GM21447 (cell line): ENCODE data around the gene GLI2.

Source experiments
- ATAC-seq: cut with Tn5 transposase; IDR thresholded peaks from one replicate; pipeline ENCODE4 v1.9.1; 2021; ENCODE audit not compliant: unreplicated experiment

Gene GLI2

DNA sequence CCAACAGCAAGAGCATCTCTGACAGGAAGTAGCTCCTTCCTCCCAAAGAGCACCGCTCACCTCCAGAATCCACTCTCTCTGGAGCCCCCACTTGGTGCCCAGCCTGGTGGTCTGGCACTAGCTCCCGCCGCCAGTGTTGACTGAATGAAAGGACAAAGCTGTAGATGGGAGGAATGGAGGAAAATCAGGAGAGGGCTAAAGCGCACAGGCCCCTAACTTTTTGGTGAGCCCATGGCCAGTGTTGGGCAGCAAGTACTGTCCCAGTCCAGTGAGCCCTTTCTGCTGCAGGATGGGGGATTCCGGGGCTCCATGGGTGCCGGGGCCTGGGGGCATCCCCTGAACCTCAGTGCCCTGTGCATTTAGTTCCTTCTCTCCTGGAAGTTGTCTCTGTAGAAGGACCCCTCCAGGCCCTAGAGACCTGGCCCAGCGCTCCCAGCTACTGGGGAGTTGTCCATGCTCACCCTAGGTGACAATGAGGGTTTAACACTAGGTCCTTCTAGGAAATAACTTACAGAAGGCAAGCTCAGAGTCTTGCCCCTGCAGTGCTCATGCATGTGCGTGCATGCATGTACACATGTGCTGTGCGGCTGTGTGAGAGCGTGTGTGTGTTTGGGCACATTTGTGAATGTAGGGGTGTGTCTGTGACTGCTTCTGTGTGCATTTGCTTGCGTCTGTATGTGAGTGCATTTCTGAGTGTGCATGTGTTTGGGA is 33.6 kb downstream of the GLI2 start:
- no peak for ATAC-seq

DNA sequence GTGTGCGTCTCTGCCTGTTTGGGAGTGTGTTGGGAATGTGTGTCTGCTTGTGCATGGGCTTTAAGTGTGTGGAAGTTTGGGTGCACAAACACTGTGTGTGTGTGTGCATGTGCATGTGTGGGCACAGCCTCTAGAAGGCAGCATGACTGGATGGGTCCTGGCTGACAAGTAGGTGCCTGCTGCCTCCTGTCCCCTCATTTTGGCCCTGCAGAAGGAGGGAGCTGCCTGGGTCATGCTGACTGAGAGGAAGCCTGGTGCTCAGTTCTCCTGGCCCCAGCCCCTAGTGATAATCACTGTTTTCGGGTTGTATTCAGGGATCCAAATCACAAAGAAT is 34.1 kb downstream of the GLI2 start:
- no peak for ATAC-seq

DNA sequence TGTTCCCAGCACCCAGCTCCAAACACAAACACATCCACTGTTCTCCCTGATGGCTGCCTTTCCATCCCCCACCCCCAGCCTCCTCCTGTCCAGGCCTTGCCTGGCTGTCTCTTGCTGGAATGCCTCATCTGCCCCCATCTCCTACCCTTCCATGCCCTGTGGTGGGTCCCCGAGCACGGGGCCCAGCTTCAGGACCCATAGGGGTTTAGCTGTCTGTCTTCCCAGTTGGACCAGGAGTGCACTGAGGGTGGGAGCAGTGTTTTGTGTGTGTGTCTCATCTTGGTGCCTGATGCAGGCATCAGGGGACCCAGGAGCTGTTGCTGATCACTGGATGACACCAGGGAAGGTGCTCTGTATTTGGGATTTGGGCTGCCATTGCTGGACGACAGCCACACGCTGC is 34.5 kb downstream of the GLI2 start:
- no peak for ATAC-seq

DNA sequence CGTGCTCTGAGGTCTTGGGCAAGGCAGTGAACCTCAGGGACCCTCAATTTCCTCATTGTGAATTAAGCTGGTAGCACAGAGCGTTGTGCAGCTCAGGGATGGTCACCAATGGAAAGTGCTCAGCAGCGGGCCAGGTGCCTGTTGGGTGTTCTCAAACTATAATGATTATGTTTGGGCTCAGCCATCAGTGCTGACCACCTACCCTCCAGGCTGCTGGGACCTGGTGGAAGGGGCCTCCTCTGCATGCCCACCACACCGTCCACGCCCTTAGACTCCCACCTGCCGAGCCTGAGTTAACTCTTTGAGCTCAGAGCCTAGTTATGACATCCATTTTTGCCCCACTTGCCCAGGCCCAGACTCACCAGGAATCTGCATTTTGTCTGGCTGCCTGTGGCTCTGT is 35.0 kb downstream of the GLI2 start:
- ATAC-seq: no peak

DNA sequence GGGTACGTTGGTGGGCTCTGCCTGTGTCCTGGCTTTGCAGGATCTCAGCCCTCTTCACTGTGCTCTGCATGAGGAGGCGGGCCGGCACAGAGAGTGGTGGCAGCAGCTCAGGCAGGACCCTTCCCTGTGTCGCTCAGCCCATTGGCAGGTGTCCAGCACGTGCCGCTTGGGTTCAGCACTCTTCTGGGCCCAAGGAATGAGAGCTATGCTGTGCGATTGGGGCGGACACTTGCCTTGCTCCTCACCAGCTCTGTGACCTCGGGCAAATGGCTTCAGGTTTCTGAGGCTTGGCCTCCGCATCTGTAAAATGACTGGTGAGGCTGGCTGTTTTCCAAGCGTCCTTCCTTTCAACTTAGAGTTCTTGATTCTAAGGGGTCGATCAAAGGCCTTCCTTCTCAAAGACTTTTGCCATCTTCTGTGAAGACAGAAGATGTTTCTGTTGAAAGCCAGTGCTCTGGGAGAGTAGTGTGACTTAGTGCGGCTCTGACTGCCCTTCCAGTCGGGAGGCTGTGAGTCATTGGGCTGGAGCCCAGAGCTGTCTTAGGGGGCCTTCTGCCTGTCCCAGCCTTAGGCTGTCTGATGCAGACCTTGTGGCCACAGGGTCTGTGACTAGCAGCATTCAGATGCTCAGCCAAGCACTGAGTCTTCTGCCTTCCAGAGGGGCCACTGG is 35.6 kb downstream of the GLI2 start:
- ATAC-seq: no peak

DNA sequence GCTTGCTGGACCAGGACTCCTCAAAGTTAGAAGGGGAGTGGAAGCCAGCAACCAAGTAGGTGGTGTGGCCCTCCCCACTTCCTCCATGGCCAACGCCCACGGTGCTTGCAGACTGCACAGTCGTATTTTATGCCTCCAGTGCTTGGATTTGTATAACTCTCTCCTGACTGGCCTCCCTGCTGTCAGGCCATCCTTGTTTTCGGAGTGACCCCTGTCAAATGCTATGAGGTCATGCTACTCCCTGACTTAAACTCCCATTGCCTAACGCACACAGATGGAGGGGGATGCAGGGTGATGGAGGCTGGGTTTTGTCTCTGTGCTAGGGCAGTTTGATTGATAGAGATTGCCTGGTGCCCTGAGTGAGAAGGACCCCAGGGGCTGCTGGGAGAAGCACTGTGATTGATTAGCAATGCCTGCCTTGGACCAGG is 36.1 kb downstream of the GLI2 start:
- ATAC-seq: no peak

DNA sequence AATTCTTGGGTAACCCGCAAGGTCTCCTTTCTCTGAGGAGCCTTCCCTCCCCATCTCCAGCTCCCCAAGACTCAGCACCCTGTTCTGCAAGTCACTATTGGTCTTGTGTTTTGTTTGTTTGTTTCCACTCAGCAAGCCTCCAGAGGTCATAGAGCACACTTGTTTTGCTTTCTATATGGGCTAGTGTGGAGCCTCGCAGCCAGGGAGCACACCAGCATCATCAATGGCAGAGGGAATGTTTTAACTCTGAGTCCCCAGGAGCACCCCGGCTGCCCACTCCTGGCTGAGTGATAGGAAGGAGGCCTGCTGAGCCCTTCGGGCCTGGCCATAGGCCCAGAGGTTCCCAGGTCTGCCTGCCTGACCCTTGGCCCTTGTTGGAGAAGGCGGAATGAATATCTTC is 36.6 kb downstream of the GLI2 start:
- no peak for ATAC-seq

DNA sequence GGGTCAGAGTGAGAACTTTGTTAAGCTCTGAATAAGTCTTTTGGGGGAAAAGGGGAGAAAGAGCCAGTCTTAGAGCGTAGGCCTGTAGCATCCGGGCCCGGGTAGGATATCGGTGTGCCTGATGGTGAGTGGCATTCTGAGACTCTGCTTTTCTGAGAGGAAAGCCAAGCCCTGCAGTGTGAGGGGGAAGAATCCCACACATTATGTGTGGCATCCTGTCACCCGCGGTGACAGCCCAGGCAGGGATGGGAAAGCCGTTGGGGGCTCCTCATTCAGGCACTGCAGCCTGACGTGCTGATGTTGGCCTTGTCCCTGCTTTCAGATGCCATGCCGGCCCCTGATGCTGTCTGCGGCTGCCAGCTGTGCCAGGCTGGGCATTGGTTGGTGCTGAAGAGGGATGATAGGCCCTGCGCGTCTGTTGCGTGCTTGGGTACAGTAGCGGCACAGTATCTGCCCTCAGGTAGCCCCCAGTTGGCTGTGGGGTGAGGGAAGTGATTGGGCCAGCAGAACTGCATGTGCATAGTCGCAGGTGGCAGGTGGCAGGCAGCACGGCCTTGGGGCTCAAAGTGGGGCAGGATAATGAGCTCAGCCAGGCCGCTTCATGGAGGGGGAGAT is 37.6 kb downstream of the GLI2 start:
- ATAC-seq: no peak

DNA sequence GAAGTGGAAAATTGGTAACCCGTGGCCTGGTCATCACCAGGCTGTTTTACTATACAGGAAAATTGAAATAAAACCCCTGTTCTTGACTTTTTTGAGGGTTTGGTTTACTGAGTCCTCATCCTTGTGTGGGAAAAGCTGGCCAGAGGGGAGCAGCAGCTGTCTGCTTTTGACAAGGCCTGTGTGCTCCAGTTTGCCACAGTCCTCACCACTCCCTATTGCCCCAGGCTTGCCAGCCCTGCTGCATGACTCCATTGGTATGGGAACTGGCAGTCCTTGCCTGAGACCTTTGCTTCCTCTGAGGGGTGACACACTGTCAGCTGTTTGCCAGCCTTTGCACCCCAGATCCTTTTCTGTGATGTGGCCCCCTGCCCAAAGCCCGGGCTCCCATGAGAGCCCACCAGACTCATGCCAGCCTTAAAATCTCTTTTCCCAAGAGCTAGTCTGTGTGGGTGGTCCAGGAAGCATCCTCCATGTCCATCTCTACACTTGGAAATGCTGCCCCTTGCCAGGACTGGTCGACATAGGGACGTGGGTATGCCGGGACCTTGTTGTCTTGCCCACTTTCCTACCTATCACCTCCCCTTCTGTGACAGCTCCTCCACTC is 39.0 kb downstream of the GLI2 start:
- ATAC-seq: no peak

DNA sequence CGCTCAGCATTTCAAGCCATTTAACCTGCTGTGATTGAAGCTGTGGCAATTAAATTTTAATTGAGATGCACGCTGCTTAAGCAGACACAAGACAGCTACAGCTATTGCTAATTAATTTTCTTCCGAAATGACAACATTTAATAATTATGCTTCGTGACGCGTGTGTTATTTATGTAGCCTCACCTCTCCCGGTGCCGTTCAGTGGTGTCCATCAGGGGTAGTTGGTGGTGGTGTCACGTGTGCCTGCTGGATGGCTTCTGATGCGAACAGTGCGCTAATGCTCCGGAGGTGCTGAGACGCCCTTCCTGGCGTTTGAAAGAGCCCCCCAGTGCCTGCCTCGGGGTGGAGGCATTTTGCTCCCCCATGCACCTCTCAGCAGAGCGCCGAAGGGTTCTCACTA is 39.5 kb downstream of the GLI2 start:
- no peak for ATAC-seq

DNA sequence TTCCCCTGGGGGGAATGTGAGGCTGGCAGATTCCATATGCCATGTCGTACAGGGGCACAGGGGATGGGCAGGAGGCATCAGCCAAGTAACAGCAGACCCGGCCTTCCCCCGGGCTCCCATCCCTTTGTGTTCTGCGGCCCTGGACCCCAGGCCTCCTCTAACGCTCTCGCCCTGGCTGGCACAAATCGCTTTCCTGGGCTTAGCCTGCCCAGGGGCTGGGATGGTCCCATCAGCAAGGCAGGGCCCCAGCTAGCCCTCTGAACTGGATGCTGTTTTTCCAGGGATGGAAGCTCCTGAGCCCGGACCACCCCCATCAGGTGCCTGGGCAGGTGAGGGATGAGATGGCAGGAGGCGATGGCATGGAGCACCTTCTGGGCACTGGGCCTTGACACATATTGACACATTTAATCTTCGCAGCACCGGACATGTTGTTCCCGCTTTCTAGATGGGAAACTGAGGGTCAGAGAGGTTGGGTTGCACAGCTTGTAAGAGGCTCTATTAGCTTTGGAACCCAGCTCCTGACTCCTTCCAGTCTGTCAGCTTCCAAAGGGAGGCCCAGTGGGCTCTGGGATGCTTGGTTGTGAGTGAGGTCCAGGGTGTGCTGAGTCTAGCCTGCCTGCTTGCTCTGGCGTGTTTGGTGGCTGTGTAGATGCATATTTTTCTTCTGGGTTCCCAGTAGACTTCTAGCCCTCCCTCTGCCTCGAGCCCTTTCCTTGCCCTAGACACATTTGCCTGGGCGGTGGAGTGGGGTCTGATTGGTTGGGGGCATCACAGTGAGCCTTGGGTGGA is 40.3 kb downstream of the GLI2 start:
- no peak for ATAC-seq

DNA sequence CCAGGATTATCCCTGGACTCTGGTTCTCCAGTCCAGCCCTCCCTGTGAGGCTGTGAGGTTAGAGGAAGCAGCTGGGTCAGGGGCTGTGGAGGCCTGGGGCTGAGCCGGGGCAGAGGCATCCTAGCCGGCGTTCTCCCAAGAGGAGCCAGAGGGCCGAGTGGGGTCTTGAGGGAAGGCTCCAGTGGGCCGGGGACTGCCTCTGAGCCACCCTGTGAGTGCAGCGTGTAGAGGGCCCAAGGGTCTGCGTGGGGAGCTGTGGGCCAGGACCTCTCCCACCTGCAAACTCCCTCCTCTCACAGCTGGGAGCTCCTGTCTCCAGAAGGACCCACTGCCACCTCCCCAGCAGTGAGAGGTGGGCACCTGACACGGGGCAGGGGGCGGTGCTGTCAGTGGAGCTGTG is 41.0 kb downstream of the GLI2 start:
- no peak for ATAC-seq

DNA sequence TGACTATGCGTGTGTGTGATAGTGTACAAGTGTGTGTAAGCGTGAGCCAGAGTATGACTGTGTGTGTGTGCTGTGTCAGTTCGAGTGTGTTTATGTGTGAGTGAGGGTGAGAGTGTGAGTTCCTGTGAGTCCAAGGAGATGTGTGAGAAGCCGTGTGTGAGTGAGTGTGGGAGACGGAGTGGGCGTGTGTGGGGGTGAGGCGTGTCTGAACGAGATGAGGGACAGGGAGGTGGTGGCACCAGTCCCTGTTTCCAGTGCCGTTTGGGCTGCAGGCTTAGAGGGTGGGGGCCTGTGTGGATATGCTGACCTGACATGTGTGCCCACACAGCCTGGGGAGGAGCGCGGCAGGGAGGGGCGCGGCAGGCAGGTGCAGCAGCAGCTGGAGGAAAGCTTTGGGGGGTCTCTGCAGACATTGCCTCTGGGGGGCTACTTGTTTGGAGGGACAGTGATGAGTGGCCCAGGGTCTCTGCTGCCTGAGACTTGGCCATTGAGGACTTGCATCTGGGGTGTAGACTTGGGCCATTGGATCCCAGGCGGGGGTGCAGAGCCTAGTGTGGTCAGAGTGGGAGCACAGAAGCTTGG is 41.6 kb downstream of the GLI2 start:
- ATAC-seq: no peak

DNA sequence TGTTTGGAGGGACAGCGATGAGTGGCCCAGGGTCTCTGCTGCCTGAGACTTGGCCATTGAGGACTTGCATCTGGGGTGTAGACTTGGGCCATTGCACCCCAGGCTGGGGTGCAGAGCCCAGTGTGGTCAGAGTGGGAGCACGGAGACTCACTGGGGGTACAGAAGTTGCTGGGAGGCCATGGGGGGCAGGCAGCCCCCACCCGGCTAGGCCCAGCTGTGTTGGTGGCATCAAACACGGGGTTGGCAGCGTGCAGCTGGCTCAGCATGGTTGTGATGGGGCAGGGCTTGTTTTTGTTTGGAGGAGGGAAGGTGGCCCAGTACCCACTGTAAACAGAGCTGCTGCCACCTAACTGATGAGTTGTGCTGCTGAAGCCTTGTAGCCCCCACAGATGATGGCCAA is 42.1 kb downstream of the GLI2 start:
- no peak for ATAC-seq

DNA sequence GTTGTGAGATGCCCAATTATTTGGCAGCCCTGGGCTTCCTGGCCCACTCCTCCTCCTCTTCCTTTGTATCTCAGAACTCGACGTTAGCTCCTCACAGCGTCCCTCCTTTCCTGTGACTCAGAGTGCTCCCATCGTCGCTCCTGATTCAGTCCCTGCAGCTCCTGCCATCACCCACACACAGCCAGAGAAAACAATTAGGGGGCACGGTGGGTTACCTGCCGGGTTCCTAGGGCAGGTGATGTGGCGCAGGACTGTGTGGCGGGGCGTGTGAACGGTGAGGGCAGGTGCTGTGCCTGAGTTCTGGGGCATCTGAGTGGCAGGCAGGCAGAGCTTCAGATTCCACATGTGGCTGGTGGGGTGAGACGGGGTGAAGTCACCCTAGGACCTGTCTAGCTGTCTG is 42.6 kb downstream of the GLI2 start:
- no peak for ATAC-seq

DNA sequence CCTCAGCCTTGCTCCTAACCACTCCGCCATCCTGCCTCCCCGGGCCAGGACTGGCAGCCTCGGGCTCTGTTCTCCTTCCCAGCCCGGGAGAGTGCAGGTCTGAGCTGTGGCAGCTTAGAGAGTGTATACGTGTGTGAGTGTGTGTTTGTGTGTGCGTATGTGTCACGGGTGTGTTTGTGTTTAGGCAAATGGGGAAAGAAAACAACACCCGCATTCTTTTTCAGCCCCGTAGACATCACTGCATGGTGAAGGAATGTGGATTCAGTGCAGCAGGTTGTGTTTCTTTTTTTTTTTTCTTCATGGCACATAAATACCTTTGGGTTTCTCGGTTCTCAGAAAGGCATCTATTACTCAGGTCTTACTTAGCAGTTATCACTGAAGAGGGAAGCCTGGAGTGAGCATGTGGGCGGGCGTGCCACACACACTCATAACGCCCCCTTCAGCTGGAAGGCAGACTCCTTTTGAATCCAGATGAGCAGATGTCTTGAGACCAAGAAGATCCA is 44.2 kb downstream of the GLI2 start:
- no peak for ATAC-seq

DNA sequence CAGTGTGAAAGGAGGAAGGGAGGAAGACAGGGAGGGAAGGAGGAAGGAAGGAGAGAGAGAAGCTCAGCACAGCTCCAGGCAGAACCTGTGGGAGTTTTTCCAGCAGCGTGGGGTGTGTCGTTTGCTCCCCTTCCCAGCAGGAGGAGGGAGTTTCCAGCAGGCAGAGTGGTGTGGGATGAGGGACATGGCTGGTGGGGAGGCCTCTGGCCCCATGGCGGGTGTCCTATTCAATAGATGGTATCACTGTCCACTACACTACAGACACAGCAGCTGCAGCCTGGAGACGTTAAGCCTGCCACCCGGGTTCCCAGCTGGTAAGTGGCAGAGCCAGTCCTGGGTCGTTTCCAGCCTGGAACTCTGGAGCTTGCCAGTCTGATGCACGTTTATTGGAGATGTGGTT is 44.7 kb downstream of the GLI2 start:
- no peak for ATAC-seq

DNA sequence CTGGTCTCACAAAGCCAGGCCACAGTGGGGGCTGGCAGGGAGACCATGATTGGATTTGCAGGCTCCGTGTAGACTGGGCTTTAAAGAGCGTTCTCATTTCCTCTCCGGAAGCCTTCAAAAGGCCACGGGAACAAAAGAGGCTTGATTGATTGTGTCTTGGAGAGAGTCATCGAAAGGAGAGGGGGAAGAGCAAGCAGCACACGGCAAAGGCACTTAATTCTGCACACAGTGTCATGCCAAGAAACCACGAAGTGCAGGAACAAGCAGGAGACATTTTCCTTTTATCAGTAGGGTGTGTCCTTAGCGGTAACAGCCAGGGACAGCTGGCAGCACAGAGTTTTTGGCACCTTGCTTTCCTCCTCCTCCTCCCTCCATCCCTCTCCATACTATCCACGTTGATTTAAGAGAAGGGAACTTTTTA is 47.7 kb downstream of the GLI2 start:
- ATAC-seq: no peak

DNA sequence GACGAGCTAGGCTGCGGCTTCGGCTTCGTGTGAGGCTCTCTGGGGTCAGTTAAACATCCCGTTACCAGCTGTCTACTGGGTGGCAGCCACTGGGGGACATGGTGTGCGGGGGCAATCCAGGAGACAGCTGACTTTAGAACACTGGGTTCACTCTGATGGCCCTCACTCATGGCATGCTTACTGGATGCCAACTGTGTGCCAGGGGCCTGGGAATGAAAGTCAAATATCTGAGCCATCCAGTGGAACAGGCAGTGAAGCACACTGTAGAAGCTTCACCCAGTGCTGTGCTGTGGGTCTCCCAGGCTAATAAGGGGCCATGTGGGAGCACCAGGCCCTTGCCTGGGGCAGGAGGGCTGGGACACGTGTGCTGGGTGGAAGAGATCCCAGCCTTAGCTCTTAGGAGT is 48.3 kb downstream of the GLI2 start:
- ATAC-seq: no peak
